Fibroblast of the aortic adventitia (primary cell): ENCODE results near the gene ANXA10. TPM values are rescaled to one million over a fixed set of nuclear protein-coding genes. Genes with fewer than 3 reads are reported as not detected.
"Not testable (repeated sequence)": the region's sequence is repeated elsewhere in the genome, so short reads cannot be mapped to it uniquely, and the experiment has no call there.

Experiments used
- DNase-seq: peaks from one replicate; pipeline ENCODE4 v3.0.0-alpha.2; 2010; ENCODE audit warnings: low read depth
- H3K4me3 ChIP-seq: 2 replicates; pipeline ENCODE4 v1.5.1; 2011; ENCODE audit warnings: low read depth, mild to moderate bottlenecking, control low read depth, low read length, moderate library complexity
- total RNA-seq: library from RNA; depleted of rRNA; stranded (reverse); fragments of >200 nt; gene quantifications from 2 replicates; pipeline ENCODE4 v1.2.3, GENCODE V29; 2012; ENCODE audit warnings: low replicate concordance
- TF ChIP-seq, protein P1 (sequence below): IDR thresholded peaks from 2 replicates; pipeline ENCODE4 v1.5.1; 2011; ENCODE audit warnings: mild to moderate bottlenecking, low read length, control low read depth, inconsistent platforms; ENCODE audit not compliant: insufficient read depth

The ANXA10 gene
- total RNA-seq, 1 donor, result 83.5 TPM

DNA sequence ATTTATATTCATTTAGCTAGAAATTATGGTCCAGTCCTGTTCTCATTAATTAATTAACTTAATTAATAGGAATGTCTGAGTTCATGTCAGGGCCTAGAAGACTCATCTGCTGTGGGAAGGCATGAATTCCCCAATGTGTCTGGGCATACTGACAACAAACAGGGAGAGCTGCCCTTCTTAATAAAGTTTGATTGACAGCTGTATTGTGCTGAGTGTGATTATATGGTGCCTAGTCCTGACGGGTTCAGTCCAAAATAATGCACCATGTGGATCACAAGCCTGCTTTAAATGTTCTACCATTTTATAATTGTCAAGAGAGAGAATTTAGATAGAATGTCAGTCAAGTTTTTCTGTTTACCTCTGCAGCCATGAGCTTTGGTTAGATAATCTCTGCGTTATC lies 34.6 kb downstream of the ANXA10 start:
- no peak overlapping the region for H3K4me3 ChIP-seq
- DNase-seq, result no peak
- TF ChIP-seq, protein P1, sequence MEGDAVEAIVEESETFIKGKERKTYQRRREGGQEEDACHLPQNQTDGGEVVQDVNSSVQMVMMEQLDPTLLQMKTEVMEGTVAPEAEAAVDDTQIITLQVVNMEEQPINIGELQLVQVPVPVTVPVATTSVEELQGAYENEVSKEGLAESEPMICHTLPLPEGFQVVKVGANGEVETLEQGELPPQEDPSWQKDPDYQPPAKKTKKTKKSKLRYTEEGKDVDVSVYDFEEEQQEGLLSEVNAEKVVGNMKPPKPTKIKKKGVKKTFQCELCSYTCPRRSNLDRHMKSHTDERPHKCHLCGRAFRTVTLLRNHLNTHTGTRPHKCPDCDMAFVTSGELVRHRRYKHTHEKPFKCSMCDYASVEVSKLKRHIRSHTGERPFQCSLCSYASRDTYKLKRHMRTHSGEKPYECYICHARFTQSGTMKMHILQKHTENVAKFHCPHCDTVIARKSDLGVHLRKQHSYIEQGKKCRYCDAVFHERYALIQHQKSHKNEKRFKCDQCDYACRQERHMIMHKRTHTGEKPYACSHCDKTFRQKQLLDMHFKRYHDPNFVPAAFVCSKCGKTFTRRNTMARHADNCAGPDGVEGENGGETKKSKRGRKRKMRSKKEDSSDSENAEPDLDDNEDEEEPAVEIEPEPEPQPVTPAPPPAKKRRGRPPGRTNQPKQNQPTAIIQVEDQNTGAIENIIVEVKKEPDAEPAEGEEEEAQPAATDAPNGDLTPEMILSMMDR, result no peak

DNA sequence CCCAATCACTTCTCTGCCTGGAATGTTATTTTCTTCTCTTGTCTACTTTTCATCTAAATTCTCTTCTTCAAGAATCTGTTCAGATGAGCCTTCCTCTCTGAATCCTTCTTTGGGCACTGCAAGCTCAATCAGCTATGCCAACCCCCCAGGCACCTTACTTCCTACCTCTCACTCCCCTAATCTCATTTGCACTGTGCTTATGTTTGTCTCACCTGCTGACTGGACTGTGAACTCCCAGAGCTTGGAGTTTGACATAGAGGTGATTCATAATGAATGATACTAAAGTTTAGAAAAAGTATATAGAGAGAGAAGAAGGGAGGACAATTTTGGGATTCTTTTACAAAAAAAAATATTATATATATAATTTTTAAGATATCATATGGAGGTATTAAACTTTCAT lies 36.3 kb downstream of the ANXA10 start:
- TF ChIP-seq, protein P1, result no peak
- H3K4me3 ChIP-seq, result no peak overlapping the region
- no peak for DNase-seq

DNA sequence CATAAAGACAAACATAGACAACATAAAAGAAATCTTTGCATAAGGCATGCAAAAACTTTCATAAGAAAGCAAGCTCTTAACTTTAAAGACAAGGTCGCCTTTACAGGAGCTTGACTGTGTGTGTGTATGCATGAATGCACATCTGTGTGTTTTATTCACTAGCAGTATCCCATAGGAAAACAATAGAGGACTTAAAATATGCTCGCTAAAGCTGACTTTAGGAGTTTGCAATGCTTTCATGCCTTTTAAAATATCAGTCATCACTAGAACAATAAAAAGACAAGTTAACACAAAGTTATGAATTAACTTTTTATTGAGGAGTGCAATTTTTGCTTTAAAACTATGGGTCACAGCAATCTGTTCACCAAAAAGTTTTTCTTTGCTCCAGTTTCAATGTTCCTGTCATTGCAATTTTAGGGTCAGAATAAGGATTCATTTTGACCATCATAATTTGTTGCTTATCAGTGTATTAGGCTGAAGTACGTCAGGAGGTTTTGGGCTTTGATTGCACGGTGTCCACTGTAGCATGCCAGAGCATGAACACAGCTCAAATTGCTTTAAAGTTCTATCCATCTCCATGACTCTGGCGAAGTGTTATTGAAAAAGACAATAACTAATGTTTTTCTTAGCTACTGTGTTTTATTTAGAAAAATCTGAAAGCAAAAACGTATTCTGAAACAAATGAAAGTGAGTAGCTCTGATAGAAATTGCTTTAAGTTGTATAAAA lies 36.9 kb downstream of the ANXA10 start:
- H3K4me3 ChIP-seq, result no peak overlapping the region
- TF ChIP-seq, protein P1, result no peak
- peak; percentile 71 for DNase-seq

DNA sequence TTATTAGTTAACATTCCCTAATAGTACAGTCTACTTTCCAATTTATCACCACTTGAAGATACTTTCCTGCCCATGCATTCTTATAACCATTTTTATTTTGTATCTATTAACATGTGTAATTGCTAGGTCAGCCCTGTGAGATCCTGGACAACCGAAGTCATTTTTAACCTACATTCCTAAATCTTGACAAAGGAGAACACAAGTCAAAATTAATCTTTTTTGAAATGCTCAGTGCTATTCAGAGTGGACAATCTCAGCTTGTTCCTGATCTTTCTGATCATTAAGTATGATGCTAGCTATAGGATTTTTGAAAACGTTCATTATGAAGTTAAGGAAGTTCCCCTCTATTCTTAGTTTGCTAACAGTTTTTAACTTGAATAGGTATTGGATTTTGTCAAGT lies 37.5 kb downstream of the ANXA10 start:
- TF ChIP-seq, protein P1, result no peak
- H3K4me3 ChIP-seq, result no peak overlapping the region
- DNase-seq, result peak; percentile 27

DNA sequence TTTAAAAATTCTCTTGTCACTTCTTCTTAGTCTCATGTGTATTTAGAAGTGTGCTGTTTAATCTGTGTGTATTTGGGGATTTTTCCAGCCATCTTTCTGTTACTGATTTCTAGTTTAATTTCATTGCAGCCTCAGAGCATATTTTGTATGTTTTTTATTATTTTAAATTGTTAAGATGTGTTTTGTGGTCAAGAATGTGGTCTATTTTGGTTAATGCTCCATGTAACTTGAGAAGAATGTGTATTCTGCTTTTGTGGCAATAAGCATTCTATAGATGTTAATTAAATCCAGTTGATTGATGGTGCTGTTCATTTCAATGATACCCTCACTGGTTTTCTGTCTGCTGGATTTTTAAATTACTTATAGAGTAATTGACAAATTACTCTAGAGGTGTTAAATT lies 38.9 kb downstream of the ANXA10 start:
- TF ChIP-seq, protein P1, result no peak
- no peak for DNase-seq
- no peak overlapping the region for H3K4me3 ChIP-seq

DNA sequence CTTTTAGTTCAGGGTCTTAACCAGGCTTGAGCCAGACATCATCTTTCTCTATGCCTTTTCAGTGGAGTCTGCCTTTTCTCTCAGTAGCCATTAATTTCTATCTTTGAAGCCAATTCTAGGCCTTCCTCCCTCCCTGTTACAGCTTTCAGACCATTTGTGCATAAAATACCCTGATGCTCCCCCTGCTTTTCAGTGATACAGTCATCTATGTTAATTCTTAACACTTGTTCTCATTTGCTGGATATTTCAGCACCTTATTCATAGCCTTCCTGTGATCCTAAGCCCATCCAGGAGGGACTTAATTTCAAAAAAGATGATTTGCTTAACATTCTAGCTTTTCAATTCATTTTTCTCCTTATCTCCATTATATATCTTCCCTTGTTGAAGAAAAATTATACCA lies 42.3 kb downstream of the ANXA10 start:
- TF ChIP-seq, protein P1, result no peak
- no peak overlapping the region for H3K4me3 ChIP-seq
- DNase-seq, result no peak

DNA sequence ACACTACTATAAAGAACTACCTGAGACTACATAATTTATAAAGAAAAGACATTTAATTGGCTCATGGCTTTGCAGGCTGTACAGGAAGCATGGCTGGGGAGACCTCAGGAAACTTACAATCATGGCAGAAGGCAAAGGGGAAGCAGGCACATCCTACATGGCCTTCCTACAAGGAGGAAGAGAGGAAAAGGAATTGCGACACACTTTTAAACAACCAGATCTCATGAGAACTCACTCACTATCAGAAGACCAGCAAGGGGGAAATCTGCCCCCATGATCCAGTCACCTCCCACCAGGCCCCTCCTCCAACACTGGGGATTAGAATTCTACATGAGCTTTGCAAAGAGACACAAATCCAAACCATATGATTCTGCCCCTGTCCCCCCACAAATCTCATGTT lies 43.5 kb downstream of the ANXA10 start:
- not testable (repeated sequence) for DNase-seq, H3K4me3 ChIP-seq

DNA sequence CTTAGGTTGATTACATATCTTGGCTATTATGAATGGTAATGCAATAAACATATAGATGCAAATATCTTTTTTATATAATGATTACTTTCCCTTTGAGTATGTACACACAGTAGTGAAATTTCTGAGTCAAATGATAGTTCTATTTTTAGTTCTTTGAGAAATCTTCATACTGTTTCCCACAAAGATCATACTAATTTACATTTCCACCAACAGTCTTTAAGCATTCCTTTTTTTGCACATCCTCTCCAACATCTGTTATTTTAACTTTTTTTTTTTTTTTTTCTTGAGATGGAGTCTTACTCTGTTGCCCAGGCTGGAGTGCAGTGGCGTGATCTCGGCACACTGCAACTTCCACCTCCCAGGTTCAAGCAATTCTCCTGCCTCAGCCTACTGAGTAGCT lies 45.4 kb downstream of the ANXA10 start:
- DNase-seq, result peak; percentile 41
- H3K4me3 ChIP-seq, result not testable (repeated sequence)
